ENCODE data around the gene TGFB2. TPM values are rescaled to one million over a fixed set of nuclear protein-coding genes. Genes with fewer than 3 reads are reported as not detected.

The TGFB2 gene
- total RNA-seq, 1 experiment from 2014 or later: not detected

- Mint-ChIP-seq H3K9me3 (no peaks in the 10 kb centered on the region), H3K27ac (no peak overlapping the region), H3K27me3 (ENCODE audit: low read depth) (no peaks in the 10 kb centered on the region), H3K4me1 (no peaks in the 10 kb centered on the region), H3K36me3 (ENCODE audit: insufficient read depth in 1 of 3, low read depth in 3 of 3) (no peaks in the 10 kb centered on the region), H3K4me3 (no peak overlapping the region)
- Histone ChIP-seq H2BK5ac (ENCODE audit: insufficient read length, low read length) (no peak overlapping the region), H3K56ac (ENCODE audit: insufficient read length, low read depth, low read length) (no peak overlapping the region), H2BK15ac (ENCODE audit: low read depth, low read length) (no peak overlapping the region), H3K23ac (ENCODE audit: insufficient read length, low read depth, low read length) (no peak overlapping the region), H4K91ac (ENCODE audit: insufficient read length, low read depth, low read length) (no peak overlapping the region), H3K18ac (ENCODE audit: insufficient read length, low read depth, low read length) (no peak overlapping the region), H3K79me1 (ENCODE audit: insufficient read depth, low read depth, low read length, poor library complexity, severe bottlenecking) (no peaks in the 10 kb centered on the region), H3K27me3 (ENCODE audit: insufficient read depth, low read length) (no peaks in the 10 kb centered on the region), H2BK120ac (ENCODE audit: low read depth, low read length, poor library complexity, severe bottlenecking) (no peak overlapping the region), H3K79me2 (ENCODE audit: insufficient read depth, low read length) (no peaks in the 10 kb centered on the region), H3K9ac (ENCODE audit: extremely low read depth, insufficient read length, low read length) (no peak overlapping the region), H2BK12ac (ENCODE audit: insufficient read length, low read depth, low read length) (no peak overlapping the region), H3K9me3 (ENCODE audit: control insufficient read depth, low read depth, low read length) (no peaks in the 10 kb centered on the region), H3K14ac (ENCODE audit: insufficient read depth, low read length) (no peak overlapping the region), H4K5ac (ENCODE audit: insufficient read length, low read depth, low read length) (no peak overlapping the region), H2BK20ac (ENCODE audit: low read depth, low read length, poor library complexity, severe bottlenecking) (no peak overlapping the region), H3K4me2 (ENCODE audit: insufficient read depth, insufficient read length, low read length) (no peak overlapping the region), H4K8ac (replicated peaks; ENCODE audit: insufficient read length, low read depth, low read length) (no peak overlapping the region), H3K4me1 (ENCODE audit: insufficient read depth, low read length) (no peaks in the 10 kb centered on the region), H3K27ac (ENCODE audit: insufficient read length, low read depth, low read length) (no peak overlapping the region), H2AFZ (ENCODE audit: low read length) (no peak overlapping the region), H4K20me1 (ENCODE audit: control insufficient read depth, insufficient read depth, insufficient read length) (no peaks in the 10 kb centered on the region), H3K23me2 (ENCODE audit: insufficient read length, low read depth, low read length, poor library complexity, severe bottlenecking) (no peaks in the 10 kb centered on the region), H3T11ph (ENCODE audit: low read length) (no peak overlapping the region), H2AK5ac (ENCODE audit: insufficient read length, low read length) (no peak overlapping the region), H3K4ac (ENCODE audit: low read depth, low read length) (no peak overlapping the region)
- DNase-seq: no peak
- TF ChIP-seq CTCF (conservative IDR thresholded peaks at IDR 0.05): no peak
These were observed 84.2 kb downstream of the TGFB2 start for GRCh38 chr1:218429301-218429700.
